ENCODE data around the gene ITGB3.

ITGB3 gene

DNA sequence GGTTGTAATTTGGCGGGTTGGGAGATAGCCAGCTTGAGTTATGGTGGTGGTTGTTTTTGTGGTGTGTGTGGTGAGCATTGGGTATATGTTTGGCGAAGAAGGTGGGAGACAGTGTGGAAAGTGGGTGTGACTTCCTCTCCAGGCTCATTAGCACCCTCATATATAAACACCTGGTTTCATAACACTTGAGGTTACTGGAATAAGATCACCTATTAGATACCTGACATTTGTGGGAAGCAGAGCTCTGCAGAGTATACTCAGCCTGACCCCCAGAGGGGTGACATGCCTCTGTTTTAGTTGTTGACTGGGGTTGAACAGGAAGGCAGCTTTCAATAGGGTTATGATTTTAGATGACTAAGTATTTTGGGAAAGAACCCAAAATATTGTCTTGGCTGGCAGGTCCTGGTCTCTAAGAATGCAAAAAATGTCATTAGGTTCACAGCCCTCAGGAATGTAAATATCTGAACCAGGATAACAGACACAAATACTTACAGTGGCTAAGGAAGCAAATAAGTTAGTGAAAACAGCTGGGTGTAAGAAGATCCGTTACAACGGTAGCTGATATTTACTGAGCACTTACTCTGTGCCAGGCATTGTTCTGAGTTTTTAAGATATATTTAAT is 51.8 kb downstream of the ITGB3 start:
- no peak for DNase-seq (ENCODE audit: extremely low read depth, insufficient read length)
- TF ChIP-seq, protein P1, sequence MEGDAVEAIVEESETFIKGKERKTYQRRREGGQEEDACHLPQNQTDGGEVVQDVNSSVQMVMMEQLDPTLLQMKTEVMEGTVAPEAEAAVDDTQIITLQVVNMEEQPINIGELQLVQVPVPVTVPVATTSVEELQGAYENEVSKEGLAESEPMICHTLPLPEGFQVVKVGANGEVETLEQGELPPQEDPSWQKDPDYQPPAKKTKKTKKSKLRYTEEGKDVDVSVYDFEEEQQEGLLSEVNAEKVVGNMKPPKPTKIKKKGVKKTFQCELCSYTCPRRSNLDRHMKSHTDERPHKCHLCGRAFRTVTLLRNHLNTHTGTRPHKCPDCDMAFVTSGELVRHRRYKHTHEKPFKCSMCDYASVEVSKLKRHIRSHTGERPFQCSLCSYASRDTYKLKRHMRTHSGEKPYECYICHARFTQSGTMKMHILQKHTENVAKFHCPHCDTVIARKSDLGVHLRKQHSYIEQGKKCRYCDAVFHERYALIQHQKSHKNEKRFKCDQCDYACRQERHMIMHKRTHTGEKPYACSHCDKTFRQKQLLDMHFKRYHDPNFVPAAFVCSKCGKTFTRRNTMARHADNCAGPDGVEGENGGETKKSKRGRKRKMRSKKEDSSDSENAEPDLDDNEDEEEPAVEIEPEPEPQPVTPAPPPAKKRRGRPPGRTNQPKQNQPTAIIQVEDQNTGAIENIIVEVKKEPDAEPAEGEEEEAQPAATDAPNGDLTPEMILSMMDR (IDR thresholded peaks at IDR 0.05; ENCODE audit: insufficient read depth, low read length, poor library complexity, severe bottlenecking): no peak
- H3K4me3 ChIP-seq (replicated peaks; ENCODE audit: low read depth, low read length): no peak overlapping the region
- H3K27me3 ChIP-seq (replicated peaks; ENCODE audit: control insufficient read depth, insufficient read depth, low read length): no peaks in the 10 kb centered on the region
- no peaks in the 10 kb centered on the region for H3K36me3 ChIP-seq (ENCODE audit: control insufficient read depth, insufficient read depth, low read length)

DNA sequence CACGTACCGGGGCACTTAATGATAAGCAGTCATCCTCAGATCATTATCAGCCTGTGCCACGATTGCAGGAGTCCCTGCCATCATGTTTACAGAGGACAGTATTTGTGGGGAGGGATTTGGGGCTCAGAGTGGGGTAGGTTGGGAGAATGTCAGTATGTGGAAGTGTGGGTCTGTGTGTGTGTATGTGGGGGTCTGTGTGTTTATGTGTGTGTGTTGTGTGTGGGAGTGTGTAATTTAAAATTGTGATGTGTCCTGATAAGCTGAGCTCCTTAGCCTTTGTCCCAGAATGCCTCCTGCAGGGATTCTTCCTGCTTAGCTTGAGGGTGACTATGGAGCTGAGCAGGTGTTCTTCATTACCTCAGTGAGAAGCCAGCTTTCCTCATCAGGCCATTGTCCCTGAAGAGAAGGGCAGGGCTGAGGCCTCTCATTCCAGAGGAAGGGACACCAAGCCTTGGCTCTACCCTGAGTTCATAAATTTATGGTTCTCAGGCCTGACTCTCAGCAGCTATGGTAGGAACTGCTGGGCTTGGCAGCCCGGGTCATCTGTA is 56.6 kb downstream of the ITGB3 start:
- Histone ChIP-seq H3K36me3 (ENCODE audit: control insufficient read depth, insufficient read depth, low read length) (no peaks in the 10 kb centered on the region), H3K4me3 (replicated peaks; ENCODE audit: low read depth, low read length) (no peak overlapping the region), H3K27me3 (replicated peaks; ENCODE audit: control insufficient read depth, insufficient read depth, low read length) (no peaks in the 10 kb centered on the region)
- TF ChIP-seq, protein P1 (IDR thresholded peaks at IDR 0.05; ENCODE audit: insufficient read depth, low read length, poor library complexity, severe bottlenecking): no peak
- no peak for DNase-seq (ENCODE audit: extremely low read depth, insufficient read length)

DNA sequence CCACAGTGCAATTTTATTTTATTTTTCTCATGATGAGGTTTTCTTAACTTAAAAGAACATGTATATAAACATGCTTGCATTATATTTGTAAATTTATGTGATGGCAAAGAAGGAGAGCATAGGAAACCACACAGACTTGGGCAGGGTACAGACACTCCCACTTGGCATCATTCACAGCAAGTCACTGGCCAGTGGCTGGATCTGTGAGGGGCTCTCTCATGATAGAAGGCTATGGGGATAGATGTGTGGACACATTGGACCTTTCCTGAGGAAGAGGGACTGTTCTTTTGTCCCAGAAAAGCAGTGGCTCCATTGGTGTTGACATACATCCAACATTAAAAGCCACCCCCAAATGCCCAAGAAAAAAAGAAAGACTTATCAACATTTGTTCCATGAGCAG is 57.8 kb downstream of the ITGB3 start:
- Histone ChIP-seq H3K4me3 (replicated peaks; ENCODE audit: low read depth, low read length) (no peak overlapping the region), H3K36me3 (ENCODE audit: control insufficient read depth, insufficient read depth, low read length) (no peaks in the 10 kb centered on the region), H3K27me3 (replicated peaks; ENCODE audit: control insufficient read depth, insufficient read depth, low read length) (no peaks in the 10 kb centered on the region)
- TF ChIP-seq, protein P1 (IDR thresholded peaks at IDR 0.05; ENCODE audit: insufficient read depth, low read length, poor library complexity, severe bottlenecking): no peak
- DNase-seq (ENCODE audit: extremely low read depth, insufficient read length): no peak

DNA sequence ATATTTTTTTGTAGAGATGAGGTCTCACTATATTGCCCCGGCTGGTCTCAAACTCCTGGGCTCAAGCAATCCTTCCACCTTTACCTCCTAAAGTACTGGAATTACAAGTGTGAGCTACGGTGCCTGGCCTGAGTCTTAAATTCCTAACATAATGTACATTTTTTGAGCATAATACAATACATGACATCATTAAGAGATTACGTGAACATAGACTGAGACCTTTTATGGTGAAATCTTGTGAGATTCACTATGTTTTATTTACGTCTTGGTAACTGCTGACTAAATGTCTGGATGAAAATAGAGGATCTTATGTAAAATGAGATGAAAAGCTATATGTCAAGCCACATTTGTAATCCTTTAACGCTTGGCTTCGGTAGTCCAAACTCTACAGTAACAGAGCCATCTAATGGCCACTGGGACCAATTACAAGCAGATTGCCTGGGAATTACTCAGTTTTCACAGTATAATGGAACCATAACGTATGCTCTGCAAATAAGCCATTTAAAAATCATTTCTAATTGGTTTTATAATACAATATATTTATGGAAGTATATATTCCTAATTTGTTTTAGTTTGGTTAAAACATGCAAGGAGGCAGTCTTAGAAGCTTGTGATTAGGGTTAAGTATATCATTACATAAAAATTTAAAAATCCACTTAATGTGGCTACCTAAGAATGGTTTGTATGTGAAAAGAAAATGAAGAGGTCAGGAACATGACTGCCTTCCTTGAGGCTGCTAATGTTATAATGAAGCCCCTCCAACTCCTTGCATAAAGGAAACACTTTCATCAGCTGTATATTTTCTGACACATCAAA is 62.0 kb downstream of the ITGB3 start:
- Histone ChIP-seq H3K36me3 (ENCODE audit: control insufficient read depth, insufficient read depth, low read length) (no peaks in the 10 kb centered on the region), H3K27me3 (replicated peaks; ENCODE audit: control insufficient read depth, insufficient read depth, low read length) (no peaks in the 10 kb centered on the region), H3K4me3 (replicated peaks; ENCODE audit: low read depth, low read length) (no peak overlapping the region)
- no peak for DNase-seq (ENCODE audit: extremely low read depth, insufficient read length)
- TF ChIP-seq, protein P1 (IDR thresholded peaks at IDR 0.05; ENCODE audit: insufficient read depth, low read length, poor library complexity, severe bottlenecking): peak; percentile 70

DNA sequence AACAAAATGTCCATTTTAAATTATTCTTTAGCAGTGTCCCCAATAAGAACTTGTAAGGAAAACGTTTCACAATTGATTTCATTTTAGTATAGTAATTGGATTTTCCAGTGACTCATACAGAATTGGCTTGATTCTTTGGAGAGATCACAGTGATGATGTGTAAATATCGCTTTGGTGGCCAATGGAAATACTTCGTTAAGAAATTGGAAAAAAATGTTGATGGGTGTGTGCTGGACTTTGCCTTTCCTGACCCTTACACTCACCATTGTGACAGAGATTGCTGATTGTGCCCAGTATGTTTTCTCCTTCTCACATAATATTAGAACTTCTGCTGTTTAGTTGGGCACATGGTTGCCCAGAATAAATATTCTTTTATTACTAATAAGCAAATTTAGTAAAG is 62.7 kb downstream of the ITGB3 start:
- DNase-seq (ENCODE audit: extremely low read depth, insufficient read length): no peak
- TF ChIP-seq, protein P1 (IDR thresholded peaks at IDR 0.05; ENCODE audit: insufficient read depth, low read length, poor library complexity, severe bottlenecking): no peak
- Histone ChIP-seq H3K36me3 (ENCODE audit: control insufficient read depth, insufficient read depth, low read length) (no peaks in the 10 kb centered on the region), H3K4me3 (replicated peaks; ENCODE audit: low read depth, low read length) (no peak overlapping the region), H3K27me3 (replicated peaks; ENCODE audit: control insufficient read depth, insufficient read depth, low read length) (no peaks in the 10 kb centered on the region)
